Measurements from ENCODE around the gene ATP11A. TPM values are rescaled to one million over a fixed set of nuclear protein-coding genes. Genes with fewer than 3 reads are reported as not detected.

Gene ATP11A
- total RNA-seq, 1 experiment from 2014 or later, result 65.3 TPM

- Histone ChIP-seq H2AK5ac (ENCODE audit: insufficient read length, low read length) (no peak overlapping the region), H4K5ac (ENCODE audit: insufficient read length, low read depth, low read length) (no peak overlapping the region), H3K18ac (ENCODE audit: insufficient read length, low read depth, low read length) (peak overlapping the region; percentile 33), H2BK5ac (ENCODE audit: insufficient read length, low read length) (no peak overlapping the region), H3K79me2 (ENCODE audit: insufficient read depth, low read length) (peaks cover 8% of the 10 kb centered on the region; the same call in 1 of the 2 replicates), H3K4ac (ENCODE audit: low read depth, low read length) (no peak overlapping the region), H2BK120ac (ENCODE audit: low read depth, low read length, poor library complexity, severe bottlenecking) (no peak overlapping the region), H2AFZ (ENCODE audit: low read length) (no peak overlapping the region), H4K91ac (ENCODE audit: insufficient read length, low read depth, low read length) (peak overlapping the region; percentile 41), H3K56ac (ENCODE audit: insufficient read length, low read depth, low read length) (no peak overlapping the region), H3K23ac (ENCODE audit: insufficient read length, low read depth, low read length) (no peak overlapping the region), H4K8ac (replicated peaks; ENCODE audit: insufficient read length, low read depth, low read length) (no peak overlapping the region), H3K79me1 (ENCODE audit: insufficient read depth, low read depth, low read length, poor library complexity, severe bottlenecking) (no peaks in the 10 kb centered on the region), H3K27me3 (ENCODE audit: insufficient read depth, low read length) (no peaks in the 10 kb centered on the region), H2BK15ac (ENCODE audit: low read depth, low read length) (no peak overlapping the region), H3K9ac (ENCODE audit: extremely low read depth, insufficient read length, low read length) (no peak overlapping the region), H2BK12ac (ENCODE audit: insufficient read length, low read depth, low read length) (no peak overlapping the region), H3K27ac (ENCODE audit: insufficient read length, low read depth, low read length) (no peak overlapping the region), H3K4me1 (ENCODE audit: insufficient read depth, low read length) (peaks cover 16% of the 10 kb centered on the region; the same call in 1 of the 2 replicates), H3K9me3 (ENCODE audit: control insufficient read depth, low read depth, low read length) (no peaks in the 10 kb centered on the region), H3T11ph (ENCODE audit: low read length) (no peak overlapping the region), H4K20me1 (ENCODE audit: control insufficient read depth, insufficient read depth, insufficient read length) (no peaks in the 10 kb centered on the region), H3K14ac (ENCODE audit: insufficient read depth, low read length) (peak overlapping the region; percentile 17; the same call in 1 of the 2 replicates), H3K23me2 (ENCODE audit: insufficient read length, low read depth, low read length, poor library complexity, severe bottlenecking) (no peaks in the 10 kb centered on the region), H2BK20ac (ENCODE audit: low read depth, low read length, poor library complexity, severe bottlenecking) (no peak overlapping the region), H3K4me2 (ENCODE audit: insufficient read depth, insufficient read length, low read length) (no peak overlapping the region)
- no peak overlapping the region for H3K4me3 Mint-ChIP-seq
- no peak for TF ChIP-seq CTCF (conservative IDR thresholded peaks at IDR 0.05)
- peaks cover 62 to 80% of the 10 kb centered on the region in 2 experiments for H3K4me1 Mint-ChIP-seq
- peak overlapping the region; percentile 42 to 79 (median 77); a peak in 4 of 7 replicates for H3K27ac Mint-ChIP-seq
- no peak for DNase-seq
- WGBS (ENCODE audit: extremely low coverage, insufficient read length, low lambda C conversion rate), result no CpG with 5 or more reads among the region's 15 CpGs
- no peaks in the 10 kb centered on the region for H3K9me3 Mint-ChIP-seq
- H3K36me3 Mint-ChIP-seq (ENCODE audit: insufficient read depth in 1 of 3, low read depth in 3 of 3), result peaks cover 0 to 5% (median 3%) of the 10 kb centered on the region in 3 experiments; a peak in 3 of 7 replicates
- no peaks in the 10 kb centered on the region for H3K27me3 Mint-ChIP-seq (ENCODE audit: low read depth)
These were observed 51.4 kb downstream of the ATP11A start for GRCh38 chr13:112741185-112741755.

Data from H9 (cell line).